Liver (tissue), 9 donors: ENCODE measurements around the gene TBC1D1. TPM values are rescaled to one million over a fixed set of nuclear protein-coding genes. Genes with fewer than 3 reads are reported as not detected.

Experiments
- DNase-seq: peaks from one replicate; pipeline ENCODE4 v3.0.0-alpha.2; 2017; ENCODE audit warnings: low spot score
- H3K27ac ChIP-seq, 2 donors: one replicate each; pipeline ENCODE4 v1.7.0; 2013; ENCODE audit warnings: inconsistent platforms in 2 of 2, low read length in 2 of 2, control low read depth in 1 of 2, low read depth in 1 of 2, mild to moderate bottlenecking in 1 of 2
- H3K27me3 ChIP-seq, 4 donors: one replicate each; pipeline versions ENCODE4 v1.6.1 to v1.7.0; 2013; ENCODE audit warnings: low read length in 3 of 4, inconsistent platforms in 1 of 4, mild to moderate bottlenecking in 1 of 4, moderate library complexity in 1 of 4; ENCODE audit not compliant: control insufficient read depth in 4 of 4, insufficient read depth in 4 of 4
- H3K36me3 ChIP-seq, 4 donors: one replicate each; pipeline versions ENCODE4 v1.6.1 to v1.7.0; 2013; ENCODE audit warnings: low read length in 3 of 4, mild to moderate bottlenecking in 3 of 4, low read depth in 1 of 4, moderate library complexity in 1 of 4; ENCODE audit not compliant: control insufficient read depth in 4 of 4, insufficient read depth in 3 of 4
- H3K4me1 ChIP-seq, 4 donors: one replicate each; pipeline versions ENCODE4 v1.6.1 to v1.7.0; 2013; ENCODE audit warnings: low read length in 3 of 4, mild to moderate bottlenecking in 3 of 4, moderate library complexity in 1 of 4; ENCODE audit not compliant: control insufficient read depth in 4 of 4, insufficient read depth in 4 of 4
- H3K4me3 ChIP-seq, 3 donors: one replicate each; pipeline versions ENCODE4 v1.6.1 to v1.7.0; 2013; ENCODE audit warnings: low read length in 3 of 3, control low read depth in 1 of 3, low read depth in 1 of 3, mild to moderate bottlenecking in 1 of 3
- H3K9ac ChIP-seq, 2 donors: one replicate each; pipeline ENCODE4 v1.7.0; 2013; ENCODE audit warnings: low read length in 2 of 2, mild to moderate bottlenecking in 2 of 2, moderate library complexity in 2 of 2, control low read depth in 1 of 2, low read depth in 1 of 2
- H3K9me3 ChIP-seq, 4 donors: one replicate each; pipeline versions ENCODE4 v1.6.1 to v1.7.0; 2013; ENCODE audit warnings: low read length in 3 of 4; ENCODE audit not compliant: control insufficient read depth in 4 of 4
- ATF3 ChIP-seq: IDR thresholded peaks from 2 replicates; pipeline ENCODE4 v1.6.1; 2016; ENCODE audit warnings: antibody characterized with exemption
- CTCF ChIP-seq: fragments of 150-350 bp; IDR thresholded peaks from 2 replicates; pipeline ENCODE4 v1.5.1; 2017; ENCODE audit warnings: improper control_type of control experiment, low read depth, low read length; ENCODE audit not compliant: missing input control
- EGR1 ChIP-seq, 2 donors: IDR thresholded peaks; 2 replicates each; pipeline ENCODE4 v1.6.1; 2016 to 2018; ENCODE audit warnings: antibody characterized with exemption in 2 of 2, low read depth in 2 of 2
- FOXA1 ChIP-seq: IDR thresholded peaks from 2 replicates; pipeline ENCODE4 v1.6.1; 2016; ENCODE audit warnings: antibody characterized with exemption
- FOXA2 ChIP-seq: IDR thresholded peaks from 2 replicates; pipeline ENCODE4 v1.6.1; 2016; ENCODE audit warnings: antibody characterized with exemption
- GABPA ChIP-seq, 2 donors: IDR thresholded peaks in 1 of 2; conservative IDR thresholded peaks in 1 of 2; 2 replicates each; pipeline ENCODE4 v1.6.1; 2016; ENCODE audit warnings: antibody characterized with exemption in 2 of 2, mild to moderate bottlenecking in 1 of 2, moderate library complexity in 1 of 2
- HNF4A ChIP-seq, 2 donors: conservative IDR thresholded peaks; 2 replicates each; pipeline ENCODE4 v1.6.1; 2016; ENCODE audit warnings: antibody characterized with exemption in 2 of 2, mild to moderate bottlenecking in 2 of 2
- HNF4G ChIP-seq: IDR thresholded peaks from 2 replicates; pipeline ENCODE4 v1.6.1; 2016; ENCODE audit warnings: antibody characterized with exemption
- JUND ChIP-seq, 2 donors: IDR thresholded peaks; 2 replicates each; pipeline ENCODE4 v1.6.1; 2016; ENCODE audit warnings: antibody characterized with exemption in 2 of 2
- MAX ChIP-seq: IDR thresholded peaks from 2 replicates; pipeline ENCODE4 v1.6.1; 2016; ENCODE audit warnings: antibody characterized with exemption
- NR2F2 ChIP-seq: IDR thresholded peaks from 2 replicates; pipeline ENCODE4 v1.6.1; 2016; ENCODE audit warnings: antibody characterized with exemption
- RAD21 ChIP-seq, 2 donors: IDR thresholded peaks; 2 replicates each; pipeline ENCODE4 v1.6.1; 2016; ENCODE audit warnings: antibody characterized with exemption in 2 of 2, mild to moderate bottlenecking in 2 of 2
- REST ChIP-seq: IDR thresholded peaks from 2 replicates; pipeline ENCODE4 v1.6.1; 2016; ENCODE audit warnings: antibody characterized with exemption, mild to moderate bottlenecking
- RXRA ChIP-seq, 2 donors: IDR thresholded peaks; 2 replicates each; pipeline ENCODE4 v1.6.1; 2017 to 2018; ENCODE audit warnings: antibody characterized with exemption in 2 of 2, mild to moderate bottlenecking in 1 of 2
- SP1 ChIP-seq: IDR thresholded peaks from 2 replicates; pipeline ENCODE4 v1.6.1; 2018; ENCODE audit warnings: antibody characterized with exemption, mild to moderate bottlenecking
- TAF1 ChIP-seq: conservative IDR thresholded peaks from 2 replicates; pipeline ENCODE4 v1.6.1; 2016; ENCODE audit warnings: antibody characterized with exemption, mild to moderate bottlenecking
- ZBTB33 ChIP-seq: IDR thresholded peaks from 2 replicates; pipeline ENCODE4 v1.6.1; 2016; ENCODE audit warnings: antibody characterized with exemption
- WGBS: extraction: QIAGEN DNeasy Blood & Tissue Kit; methylation state at CpG from one replicate; pipeline ENCODE4 v1.1.7; 2013; 5-methylcytosine and 5-hydroxymethylcytosine counted together
- polyA plus RNA-seq, 2 donors: library from polyadenylated mRNA; stranded (reverse) in 1 of 2; unstranded in 1 of 2; fragments of 200-250 nt in 1 of 2; fragments of >200 nt in 1 of 2; fragmentation: Nextera tagmentation in 1 of 2; extraction: Ambion mirVana in 1 of 2; gene quantifications; one replicate each; pipeline versions ENCODE4 v1.2.1 to v1.2.3, GENCODE V29; 2013 to 2015
- total RNA-seq, 2 donors: library from RNA; depleted of rRNA; stranded (reverse); fragments of >200 nt; gene quantifications; one replicate each; pipeline ENCODE4 v1.2.3, GENCODE V29; 2014
- donor health status: healthy.
- donor health status: healthy.
- donor health status: healthy.
- donor health status: healthy.
- donor health status: healthy.

The TBC1D1 gene
- total and polyA plus RNA-seq, 4 donors = 15.6 to 41.4 (median 20.9) TPM

- no peak for TF ChIP-seq CTCF
These were observed 30.6 kb upstream of the TBC1D1 start (continued) for GRCh38 chr4:37860266-37860665.

GRCh38 chr4:37862961-37863360 lies 27.9 kb upstream of the TBC1D1 start:
- H3K4me3 ChIP-seq = no peak overlapping the region
- H3K9ac ChIP-seq = no peak overlapping the region
- H3K27ac ChIP-seq = no peak overlapping the region
- peaks cover 3 to 9% (median 6%) of the 10 kb centered on the region in 4 donors for H3K4me1 ChIP-seq
- H3K9me3 ChIP-seq = no peaks in the 10 kb centered on the region
- TF ChIP-seq HNF4A (conservative IDR thresholded peaks at IDR 0.05) = no peak
- TF ChIP-seq FOXA1 = no peak
- TF ChIP-seq RAD21 (IDR thresholded peaks at IDR 0.05) = no peak
- no peak for TF ChIP-seq NR2F2
- no peak for TF ChIP-seq HNF4G
- TF ChIP-seq TAF1 = no peak
- TF ChIP-seq CTCF = no peak
- TF ChIP-seq RXRA (IDR thresholded peaks at IDR 0.05) = no peak
- no peak for TF ChIP-seq FOXA2
- no peak for TF ChIP-seq JUND (IDR thresholded peaks at IDR 0.05)
- TF ChIP-seq EGR1 (IDR thresholded peaks at IDR 0.05; ENCODE audit: low read depth in 2 of 2) = no peak
- TF ChIP-seq REST = no peak
- TF ChIP-seq ATF3 = no peak
- TF ChIP-seq GABPA (IDR thresholded peaks at IDR 0.05 in 1 of 2, conservative IDR thresholded peaks at IDR 0.05 in 1 of 2) = no peak
- no peaks in the 10 kb centered on the region for H3K27me3 ChIP-seq
- H3K36me3 ChIP-seq = peaks cover 0 to 6% (median 2%) of the 10 kb centered on the region in 4 donors
- WGBS = 97% methylated on average over 4 of the region's 4 CpGs
- DNase-seq = no peak

GRCh38 chr4:37864786-37865185 lies 26.1 kb upstream of the TBC1D1 start:
- 80% methylated on average over 4 of the region's 4 CpGs for whole genome bisulfite sequencing
- Histone ChIP-seq H3K4me3 (no peak overlapping the region), H3K9ac (no peak overlapping the region), H3K27ac (no peak overlapping the region), H3K27me3 (no peaks in the 10 kb centered on the region), H3K4me1 (peaks cover 0 to 9% (median 6%) of the 10 kb centered on the region in 4 donors), H3K9me3 (no peaks in the 10 kb centered on the region), H3K36me3 (peaks cover 0 to 3% (median 1%) of the 10 kb centered on the region in 4 donors)
- DNase-seq = no peak
- TF ChIP-seq MAX (no peak), EGR1 (IDR thresholded peaks at IDR 0.05; ENCODE audit: low read depth in 2 of 2) (no peak), FOXA1 (no peak), HNF4G (no peak), GABPA (IDR thresholded peaks at IDR 0.05 in 1 of 2, conservative IDR thresholded peaks at IDR 0.05 in 1 of 2) (no peak), ATF3 (no peak), JUND (IDR thresholded peaks at IDR 0.05) (no peak), SP1 (no peak), RAD21 (IDR thresholded peaks at IDR 0.05) (no peak), ZBTB33 (no peak)
